ENCODE results near the gene DDTL. TPM values are rescaled to one million over a fixed set of nuclear protein-coding genes. Genes with fewer than 3 reads are reported as not detected.

Gene DDTL
- total RNA-seq, 1 donor from 2014 or later: 1.5 TPM

GRCh38 chr22:24005201-24005600, 38.5 kb downstream of the DDTL start, which contains the start of gene GSTT4:
TSS of gene GSTT4 (minus strand) at chr22:24005453. CDS start at chr22:24005356, 97 bp downstream.
- no peak within 1 kb of the TSS for H3K4me3 ChIP-seq
- no peaks in the 10 kb centered on the region for H3K9me3 ChIP-seq (replicated peaks)
- peak; percentile 88 for DNase-seq
- peak within 1 kb of the TSS; percentile 82 for H3K27ac ChIP-seq (replicated peaks)
- no peak for TF ChIP-seq CTCF (IDR thresholded peaks at IDR 0.05; ENCODE audit: borderline replicate concordance)
- H3K36me3 ChIP-seq: no peaks in the 10 kb centered on the region
- H3K27me3 ChIP-seq (ENCODE audit: low read depth): no peaks in the 10 kb centered on the region
- peaks cover 27% of the 10 kb centered on the region for H3K4me1 ChIP-seq
- intact Hi-C loops (cut with micrococcal nuclease): no loop called here

DNA sequence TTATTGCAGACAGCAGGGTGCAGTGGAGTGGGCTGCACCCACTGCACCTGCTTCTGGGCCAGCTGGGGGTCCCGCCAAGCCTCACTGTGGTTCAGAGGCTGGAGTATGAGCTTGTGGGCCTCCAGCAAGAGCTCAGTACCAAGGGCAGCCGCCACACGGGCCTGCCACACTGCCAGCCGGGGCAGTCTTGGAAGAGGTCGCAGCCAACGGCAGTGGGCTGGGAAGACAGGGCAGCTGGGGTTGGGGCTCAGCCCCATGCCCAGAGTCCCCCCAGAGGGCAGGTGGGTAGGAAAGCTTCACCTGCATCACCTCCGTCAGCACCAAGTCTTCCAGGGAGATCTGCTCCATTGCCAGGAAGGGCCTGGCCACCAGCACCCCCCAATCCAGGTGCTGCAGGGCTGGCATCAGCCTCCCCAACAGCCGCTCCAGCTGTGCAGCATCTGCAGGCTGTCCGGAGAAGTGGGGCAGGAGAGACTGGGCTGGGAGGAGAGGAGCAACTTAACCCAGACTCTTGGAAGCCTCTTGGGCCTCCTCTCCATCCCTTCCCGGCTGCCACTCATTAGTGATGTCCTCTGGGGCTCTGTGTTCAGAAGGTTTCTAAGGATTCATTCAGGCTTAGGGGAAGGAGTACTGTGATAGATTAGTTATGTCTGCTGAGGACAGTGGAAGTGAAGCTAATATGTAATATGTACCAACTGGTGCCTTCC, 39.7 kb downstream of the DDTL start:
- Histone ChIP-seq H3K36me3 (no peaks in the 10 kb centered on the region), H3K4me3 (no peak overlapping the region), H3K9me3 (replicated peaks) (no peaks in the 10 kb centered on the region), H3K27ac (replicated peaks) (peak overlapping the region; percentile 82), H3K4me1 (peaks cover 29% of the 10 kb centered on the region), H3K27me3 (ENCODE audit: low read depth) (no peaks in the 10 kb centered on the region)
- TF ChIP-seq CTCF (IDR thresholded peaks at IDR 0.05; ENCODE audit: borderline replicate concordance): no peak
- no peak for DNase-seq
- intact Hi-C loops (cut with micrococcal nuclease): no loop called here

DNA sequence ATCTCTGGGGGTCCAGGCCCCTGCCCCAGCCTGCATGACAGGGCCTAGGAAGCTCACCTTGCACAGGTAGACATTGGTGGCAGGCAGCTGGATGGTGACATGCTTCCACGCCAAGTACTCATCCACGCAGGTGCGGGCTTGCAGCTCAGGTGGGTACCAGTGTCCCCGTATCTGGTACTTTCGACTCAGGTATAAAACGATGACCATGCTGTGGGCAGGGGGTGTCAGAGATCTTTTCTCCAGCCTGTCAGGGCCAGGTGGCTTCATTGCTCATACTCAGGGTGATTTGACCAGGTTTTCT, 40.2 kb downstream of the DDTL start:
- intact Hi-C loops (cut with micrococcal nuclease): no loop called here
- Histone ChIP-seq H3K36me3 (no peaks in the 10 kb centered on the region), H3K9me3 (replicated peaks) (no peaks in the 10 kb centered on the region), H3K4me1 (peaks cover 33% of the 10 kb centered on the region), H3K27ac (replicated peaks) (no peak overlapping the region), H3K4me3 (no peak overlapping the region), H3K27me3 (ENCODE audit: low read depth) (no peaks in the 10 kb centered on the region)
- no peak for TF ChIP-seq CTCF (IDR thresholded peaks at IDR 0.05; ENCODE audit: borderline replicate concordance)
- no peak for DNase-seq

DNA sequence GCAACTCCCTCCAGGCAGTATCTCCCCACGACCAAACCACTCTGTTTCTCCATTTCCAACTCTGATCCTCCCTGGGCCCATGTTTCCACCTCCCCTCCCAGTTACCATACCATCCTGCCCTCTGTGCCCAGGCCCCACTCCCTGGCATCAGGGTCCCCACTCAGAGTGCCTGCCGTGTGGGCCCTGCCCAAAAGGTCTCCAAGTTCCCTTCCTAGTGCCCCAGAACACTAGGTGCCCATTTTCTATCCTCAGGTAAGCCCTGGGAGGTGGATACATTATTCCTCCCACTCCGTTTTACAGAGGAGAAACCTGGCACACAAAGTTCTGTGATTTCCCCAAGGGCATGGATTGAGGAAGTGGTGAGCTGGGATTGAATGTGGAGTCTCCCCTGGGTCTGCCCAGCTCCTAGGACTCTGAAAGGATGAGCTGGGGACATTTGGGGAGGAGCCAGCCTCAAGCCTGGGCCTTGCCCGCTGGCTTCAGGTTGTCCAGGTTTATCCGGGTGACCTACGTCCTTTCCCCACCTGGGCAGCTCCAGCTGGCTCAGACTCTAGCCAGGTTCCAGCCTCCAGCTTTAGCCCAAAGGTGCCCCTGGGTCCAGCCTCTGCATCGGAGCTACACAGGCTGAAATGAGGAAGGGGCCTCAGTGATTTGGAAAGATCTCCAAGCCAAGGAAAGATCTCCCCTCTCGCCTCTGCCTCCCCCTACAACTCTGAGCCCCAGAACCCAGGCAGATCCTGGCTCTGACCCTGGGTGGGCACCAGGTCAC, 40.7 kb downstream of the DDTL start:
- Histone ChIP-seq H3K27ac (replicated peaks) (no peak overlapping the region), H3K4me1 (peaks cover 34% of the 10 kb centered on the region), H3K4me3 (no peak overlapping the region), H3K36me3 (no peaks in the 10 kb centered on the region), H3K9me3 (replicated peaks) (no peaks in the 10 kb centered on the region), H3K27me3 (ENCODE audit: low read depth) (no peaks in the 10 kb centered on the region)
- DNase-seq: no peak
- intact Hi-C loops (cut with micrococcal nuclease): no loop called here
- no peak for TF ChIP-seq CTCF (IDR thresholded peaks at IDR 0.05; ENCODE audit: borderline replicate concordance)

- H3K36me3 ChIP-seq: no peaks in the 10 kb centered on the region
- H3K27ac ChIP-seq (replicated peaks): no peak overlapping the region
- no peaks in the 10 kb centered on the region for H3K9me3 ChIP-seq (replicated peaks)
- intact Hi-C loops (cut with micrococcal nuclease): no loop called here
- no peak for TF ChIP-seq CTCF (IDR thresholded peaks at IDR 0.05; ENCODE audit: borderline replicate concordance)
- H3K27me3 ChIP-seq (ENCODE audit: low read depth): no peaks in the 10 kb centered on the region
- DNase-seq: no peak
- peaks cover 39% of the 10 kb centered on the region for H3K4me1 ChIP-seq
- H3K4me3 ChIP-seq: no peak overlapping the region
Observed at GRCh38 chr22:24008022-24008283, 41.3 kb downstream of the DDTL start.

Measured in left ventricle myocardium inferior (tissue), 1 donor.